GM21381 (cell line): ENCODE measurements around the gene ELP1.

Experiments
- ATAC-seq: cut with Tn5 transposase; IDR thresholded peaks from one replicate; pipeline ENCODE4 v1.9.1; 2021; ENCODE audit warnings: mild to moderate bottlenecking, moderate library complexity; ENCODE audit not compliant: unreplicated experiment

The ELP1 gene

GRCh38 chr9:108883085-108883484, 50.8 kb downstream of the ELP1 start:
- ATAC-seq = no peak

GRCh38 chr9:108882052-108882888, 51.7 kb downstream of the ELP1 start:
- no peak for ATAC-seq

- no peak for ATAC-seq
These were observed 53.1 kb downstream of the ELP1 start for GRCh38 chr9:108880738-108881316.

GRCh38 chr9:108877524-108877923, 56.4 kb downstream of the ELP1 start:
- no peak for ATAC-seq

GRCh38 chr9:108876425-108876824, 57.5 kb downstream of the ELP1 start:
- no peak for ATAC-seq

GRCh38 chr9:108874058-108874788, 59.7 kb downstream of the ELP1 start:
- ATAC-seq = peak; percentile 70

GRCh38 chr9:108869092-108869725, 64.7 kb downstream of the ELP1 start:
- ATAC-seq = no peak

GRCh38 chr9:108867829-108868228, 66.1 kb downstream of the ELP1 start:
- ATAC-seq = no peak

- no peak for ATAC-seq
These were observed 66.8 kb downstream of the ELP1 start for GRCh38 chr9:108867116-108867515.

GRCh38 chr9:108866001-108866420, 67.9 kb downstream of the ELP1 start:
- ATAC-seq = no peak

GRCh38 chr9:108865037-108865436, 68.9 kb downstream of the ELP1 start:
- ATAC-seq = no peak

GRCh38 chr9:108864446-108864845, 69.5 kb downstream of the ELP1 start:
- ATAC-seq = no peak

- no peak for ATAC-seq
These were observed 70.0 kb downstream of the ELP1 start for GRCh38 chr9:108863891-108864290.

GRCh38 chr9:108861997-108862396, 71.9 kb downstream of the ELP1 start, which contains the start of gene ACTL7A:
TSS of gene ACTL7A (plus strand) at chr9:108862266. CDS start at chr9:108862323, 57 bp downstream.
- ATAC-seq = no peak

GRCh38 chr9:108861464-108861863, 72.5 kb downstream of the ELP1 start:
- no peak for ATAC-seq

GRCh38 chr9:108860764-108861163, 73.2 kb downstream of the ELP1 start:
- ATAC-seq = no peak

- ATAC-seq = no peak
These were observed 73.6 kb downstream of the ELP1 start for GRCh38 chr9:108860354-108860753.

GRCh38 chr9:108859459-108860114, 74.3 kb downstream of the ELP1 start:
- ATAC-seq = peak; percentile 62

GRCh38 chr9:108857572-108857971, 76.4 kb downstream of the ELP1 start:
- no peak for ATAC-seq

- ATAC-seq = no peak
These were observed 78.0 kb downstream of the ELP1 start, which contains the start of gene ACTL7B for GRCh38 chr9:108855888-108856287. TSS of gene ACTL7B (minus strand) at chr9:108855986. CDS start at chr9:108855930, 56 bp downstream.

GRCh38 chr9:108855529-108855886, 78.4 kb downstream of the ELP1 start:
- no peak for ATAC-seq
